Erythroblast (primary cell): Measurements from ENCODE around the gene ALDH2.

ENCODE experiments used
- GATA1 ChIP-seq: IDR thresholded peaks from 2 replicates; pipeline ENCODE4 v1.6.1; 2011; ENCODE audit warnings: low read depth, mild to moderate bottlenecking, control low read depth, low read length, moderate library complexity
- POLR2A ChIP-seq: IDR thresholded peaks from 2 replicates; pipeline ENCODE4 v1.6.1; 2011; ENCODE audit warnings: mild to moderate bottlenecking, low read length

DNA sequence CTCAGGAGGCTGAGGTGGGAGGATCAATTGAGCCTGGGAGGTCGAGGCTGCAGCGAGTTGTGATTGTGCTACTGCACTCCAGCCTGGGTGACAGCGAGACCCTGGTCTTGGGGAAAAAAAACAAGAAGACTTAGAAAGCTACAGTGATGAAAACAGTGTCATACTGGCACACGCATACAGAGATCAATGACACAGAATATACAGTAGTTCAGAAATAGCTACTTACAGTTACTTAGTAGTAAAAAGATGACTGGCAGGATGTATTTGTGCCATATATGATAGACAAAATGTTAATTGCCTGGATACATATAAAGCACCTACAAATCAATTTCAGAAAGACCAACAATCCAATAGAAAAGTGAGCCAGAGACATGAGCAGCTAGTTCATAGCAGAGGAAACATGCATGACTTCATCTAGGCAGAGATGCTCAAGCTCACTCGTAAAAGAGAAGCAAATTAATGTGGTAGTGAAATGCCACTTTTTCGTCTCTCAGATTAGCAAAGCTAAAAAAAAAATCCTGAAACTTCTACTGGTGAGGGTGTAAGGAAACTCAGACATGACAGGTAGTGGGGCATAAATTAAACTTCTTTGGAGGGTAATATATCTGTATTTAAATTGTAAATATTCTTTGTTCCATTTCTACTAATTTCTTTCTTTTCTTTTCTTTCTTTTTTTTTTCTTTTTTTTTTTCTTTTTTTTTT is 2.5 kb upstream of the ALDH2 start:
- no peak for TF ChIP-seq POLR2A
- no peak for TF ChIP-seq GATA1
